GM18858 (cell line): ENCODE results near the gene MST1R.
"Not testable (repeated sequence)": the region's sequence is repeated elsewhere in the genome, so short reads cannot be mapped to it uniquely, and the experiment has no call there.

Experiments
- ATAC-seq: cut with Tn5 transposase; IDR thresholded peaks from one replicate; pipeline ENCODE4 v1.9.1; 2021; ENCODE audit not compliant: unreplicated experiment

The MST1R gene

DNA sequence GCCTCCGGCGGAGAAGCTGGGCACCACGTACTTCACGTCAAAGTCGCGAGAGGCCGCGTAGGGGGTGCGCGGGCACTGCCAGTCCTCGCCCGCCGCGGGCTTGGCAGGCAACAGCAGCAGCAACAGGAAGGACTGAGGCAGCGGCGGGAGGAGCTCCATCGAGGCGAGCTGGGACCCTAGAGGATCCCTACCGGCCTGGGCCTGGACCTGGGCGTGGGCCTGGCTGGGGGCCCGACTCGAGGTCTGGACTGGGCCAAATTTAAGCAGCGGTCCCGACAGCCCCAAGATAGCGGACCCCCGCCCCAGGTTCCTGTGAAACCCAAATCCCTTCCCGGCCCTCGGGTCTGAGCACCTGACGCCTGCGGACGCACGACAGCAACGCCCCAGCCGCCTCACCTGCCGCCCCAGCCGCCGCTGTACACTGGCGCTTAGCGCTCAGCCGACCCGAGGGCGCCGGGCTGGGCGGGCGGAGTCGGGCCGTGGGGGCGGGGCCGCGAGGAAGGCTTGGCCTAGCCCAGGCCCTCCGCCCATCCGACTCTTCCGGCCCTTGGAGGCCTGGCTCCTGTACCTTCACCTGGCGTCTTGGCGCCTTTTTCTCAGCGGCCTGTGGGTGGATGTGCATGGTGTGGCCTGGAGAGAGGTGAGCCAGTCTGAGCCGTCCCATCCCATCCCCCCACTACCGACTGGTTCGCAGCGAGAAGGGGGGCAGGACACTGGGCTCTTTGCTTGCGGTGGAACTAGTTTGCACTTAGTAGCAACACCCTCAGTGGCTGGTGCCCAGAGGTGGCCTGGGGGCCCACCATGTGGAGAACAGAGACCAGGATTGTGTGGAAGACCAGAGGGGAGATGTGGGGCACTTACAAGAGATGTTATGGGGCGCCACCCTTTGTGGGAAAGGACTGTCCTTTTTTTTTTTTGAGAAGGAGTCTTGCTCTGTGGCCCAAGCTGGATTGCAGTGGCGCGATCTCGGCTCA, at the start of gene MST1R:
Gene MST1R, minus strand, starts transcription at position 423 of the 974 bp plus-strand sequence. Its CDS starts 264 bp downstream, at position 159.
- ATAC-seq: peak; percentile 77

DNA sequence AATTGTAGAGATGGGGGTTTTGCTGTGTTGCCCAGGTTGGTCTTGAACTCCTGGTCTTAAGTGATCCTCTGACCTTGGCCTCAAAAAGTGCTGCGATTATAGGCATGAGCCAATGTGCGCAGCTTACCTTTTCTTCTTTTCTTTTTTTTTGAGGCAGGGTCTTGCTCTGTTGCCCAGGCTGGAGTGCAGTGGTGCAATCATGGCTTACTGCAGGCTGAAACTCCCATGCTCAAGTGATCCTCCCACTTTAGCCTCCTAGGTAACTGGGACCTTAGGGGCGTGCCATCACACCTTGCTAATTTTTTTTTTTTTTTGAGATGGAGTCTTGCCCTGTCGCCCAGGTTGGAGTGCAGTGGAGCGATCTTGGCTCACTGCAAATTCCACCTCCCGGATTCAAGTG, 49.3 kb upstream of the MST1R start:
- no peak for ATAC-seq

DNA sequence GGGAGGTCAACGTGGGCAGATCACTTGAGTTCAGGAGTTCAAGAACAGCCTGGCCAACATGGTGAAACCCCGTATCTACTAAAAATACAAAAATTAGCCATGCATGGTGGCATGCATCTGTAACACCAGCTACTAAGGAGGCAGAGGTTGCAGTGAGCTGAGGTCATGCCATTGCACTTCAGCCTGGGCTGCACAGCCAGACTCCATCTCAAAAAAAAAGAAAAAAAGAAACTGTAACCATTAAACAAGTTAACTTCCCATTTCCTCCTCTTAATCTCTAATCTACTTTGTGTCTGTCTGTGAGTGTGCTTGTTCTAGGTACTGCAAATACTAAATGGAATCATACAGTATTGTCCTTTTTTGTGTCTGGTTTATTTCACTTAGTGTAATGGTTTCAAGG, 39.0 kb upstream of the MST1R start:
- no peak for ATAC-seq

DNA sequence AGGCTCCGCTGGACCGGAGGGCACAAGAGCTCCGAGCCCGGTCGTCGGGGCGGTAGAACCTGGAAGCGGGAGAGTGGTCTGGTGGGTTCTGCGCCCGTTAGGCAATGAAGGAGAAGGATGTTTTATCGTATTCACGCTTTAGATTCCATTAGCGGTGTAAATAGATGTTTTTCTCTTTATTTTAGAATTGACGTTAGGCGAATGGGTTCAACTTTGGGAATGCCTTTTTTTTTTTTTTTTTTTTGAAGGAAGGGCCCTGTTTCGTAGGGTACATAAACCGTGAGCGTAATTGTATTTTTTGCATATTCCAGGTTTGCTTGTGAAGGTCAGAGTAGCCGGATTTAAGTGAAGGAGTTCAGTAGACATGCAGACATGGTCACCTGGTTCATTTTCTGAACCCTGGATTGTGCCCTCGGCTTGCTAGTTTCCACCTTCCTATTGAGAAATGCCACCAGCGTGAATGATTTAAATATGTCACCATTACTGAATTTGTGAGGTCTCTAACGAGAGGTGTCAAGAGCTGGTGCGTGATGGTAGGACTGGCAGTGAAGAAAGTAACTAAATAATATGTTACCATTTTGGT, 37.1 kb upstream of the MST1R start:
- ATAC-seq: no peak

DNA sequence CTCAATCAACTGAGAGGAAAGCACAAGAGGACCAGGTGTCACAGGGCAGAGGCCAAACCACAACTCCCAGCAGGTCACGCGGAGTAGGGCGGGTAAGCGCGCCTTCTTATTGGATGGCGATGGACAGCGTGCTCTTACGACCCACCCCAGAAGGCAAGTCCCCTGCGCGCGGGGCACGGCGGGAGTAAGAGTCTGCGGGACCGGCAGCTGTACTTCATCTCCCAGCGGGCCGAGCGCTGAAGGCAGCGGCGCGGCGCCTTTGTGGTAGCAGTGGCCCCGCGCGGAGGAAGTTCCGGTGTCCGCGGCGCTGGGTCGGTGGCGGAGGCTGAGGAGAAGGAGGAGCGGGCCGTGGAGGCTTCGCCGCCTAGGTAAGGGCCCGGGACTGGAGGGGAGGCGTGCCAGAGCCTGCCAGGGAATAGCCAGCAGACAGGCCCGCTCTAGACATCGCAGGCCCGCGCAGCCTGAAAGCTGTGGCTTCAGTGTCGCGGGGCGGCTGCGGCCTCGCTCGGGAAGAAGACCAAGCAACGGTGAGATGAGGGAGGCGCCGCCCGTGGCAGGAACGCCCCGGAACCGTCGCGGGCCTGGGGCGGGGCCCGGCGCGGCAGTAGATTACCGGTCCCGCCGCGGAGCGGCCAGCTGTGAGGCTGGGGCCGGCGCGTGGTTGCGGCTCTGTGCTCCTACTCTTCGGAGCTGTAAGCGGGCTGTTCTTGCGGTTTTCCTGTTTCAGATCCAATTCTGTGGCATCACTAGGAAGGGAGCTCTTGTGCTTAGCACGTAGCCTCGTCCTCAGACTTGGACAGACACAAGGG, 36.4 kb upstream of the MST1R start, which contains the start of gene RBM6:
Gene RBM6, plus strand, starts transcription at position 293 of the 809 bp plus-strand sequence. CDS start 22,492 bp downstream, outside the sequence.
- peak; percentile 71 for ATAC-seq

DNA sequence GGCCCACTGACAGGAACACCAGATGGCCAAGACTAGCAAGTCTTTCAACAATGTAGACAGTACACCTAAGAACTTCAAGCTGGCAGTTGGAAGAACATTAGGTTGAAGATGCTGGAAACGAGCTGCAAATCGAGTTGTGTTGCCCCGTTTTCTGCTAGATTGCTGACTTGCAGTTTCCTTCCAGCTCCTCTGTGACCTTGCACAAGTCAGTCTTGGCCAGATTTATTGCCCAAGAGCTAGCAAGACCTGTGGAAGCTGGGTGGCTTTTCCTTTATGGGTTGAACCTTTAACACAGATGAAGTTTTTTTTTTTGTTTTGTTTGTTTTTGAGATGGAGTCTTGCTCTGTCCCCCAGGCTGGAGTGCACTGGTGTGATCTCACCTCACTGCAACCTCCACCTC, 33.4 kb upstream of the MST1R start:
- no peak for ATAC-seq

DNA sequence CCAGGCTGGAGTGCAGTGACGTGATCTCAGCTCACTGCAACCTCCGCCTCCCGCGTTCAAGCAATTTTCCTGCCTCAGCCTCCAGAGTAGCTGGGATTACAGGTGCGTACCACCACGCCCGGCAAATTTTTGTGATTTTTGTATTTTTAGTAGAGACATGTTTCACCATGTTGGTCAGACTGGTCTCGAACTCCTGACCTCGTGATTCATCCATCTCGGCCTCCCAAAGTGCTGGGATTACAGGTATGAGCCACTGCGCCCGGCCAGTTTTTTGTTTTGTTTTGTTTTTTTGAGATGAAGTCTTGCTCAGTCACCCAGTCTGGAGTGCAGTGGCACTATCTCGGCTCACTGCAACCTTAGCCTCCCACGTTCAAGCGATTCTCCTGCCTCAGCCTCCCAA, 28.6 kb upstream of the MST1R start:
- not testable (repeated sequence) for ATAC-seq

DNA sequence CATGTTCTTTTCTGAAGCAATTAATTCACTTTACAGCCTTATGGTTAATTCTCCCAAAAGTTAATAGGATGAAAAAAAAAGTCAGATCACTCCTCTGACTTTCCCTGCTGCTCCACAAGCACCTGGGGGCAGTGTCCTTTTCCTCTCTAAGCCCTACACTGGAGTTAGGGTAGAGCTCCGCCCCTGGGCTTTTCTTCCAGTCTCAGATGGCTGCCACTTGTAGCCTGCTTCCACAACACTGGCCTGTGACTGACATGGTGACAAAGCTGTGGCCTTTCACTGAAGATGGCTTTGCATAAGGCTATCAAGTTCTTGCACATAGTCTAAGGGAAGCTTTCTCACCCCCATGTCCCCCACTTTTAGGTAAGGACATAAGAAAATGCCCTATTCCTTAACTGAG, 27.2 kb upstream of the MST1R start:
- no peak for ATAC-seq

DNA sequence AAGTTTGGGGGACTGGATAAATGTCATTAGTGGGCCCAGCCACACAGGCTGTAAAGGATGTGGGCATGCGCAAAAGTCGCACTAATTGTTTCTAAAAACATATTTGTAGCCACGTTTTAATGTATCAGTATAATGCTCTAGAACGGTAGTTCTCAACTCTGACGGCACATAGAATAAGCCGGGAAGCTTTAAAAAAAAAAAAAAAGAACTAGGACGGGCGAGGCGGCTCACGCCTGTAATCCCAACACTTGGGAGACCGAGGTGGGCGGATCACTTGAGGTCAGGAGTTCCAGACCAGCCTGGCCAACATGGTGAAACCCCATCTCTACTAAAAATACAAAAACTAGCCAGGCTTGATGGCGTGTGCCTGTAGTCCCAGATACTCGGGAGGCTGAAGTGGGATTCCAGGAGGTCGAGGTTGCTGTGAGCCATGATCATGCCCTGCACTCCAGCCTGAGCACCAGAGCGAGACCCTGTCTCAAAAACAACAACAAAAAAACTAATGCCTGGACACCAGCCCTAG, 26.6 kb upstream of the MST1R start:
- ATAC-seq: no peak

DNA sequence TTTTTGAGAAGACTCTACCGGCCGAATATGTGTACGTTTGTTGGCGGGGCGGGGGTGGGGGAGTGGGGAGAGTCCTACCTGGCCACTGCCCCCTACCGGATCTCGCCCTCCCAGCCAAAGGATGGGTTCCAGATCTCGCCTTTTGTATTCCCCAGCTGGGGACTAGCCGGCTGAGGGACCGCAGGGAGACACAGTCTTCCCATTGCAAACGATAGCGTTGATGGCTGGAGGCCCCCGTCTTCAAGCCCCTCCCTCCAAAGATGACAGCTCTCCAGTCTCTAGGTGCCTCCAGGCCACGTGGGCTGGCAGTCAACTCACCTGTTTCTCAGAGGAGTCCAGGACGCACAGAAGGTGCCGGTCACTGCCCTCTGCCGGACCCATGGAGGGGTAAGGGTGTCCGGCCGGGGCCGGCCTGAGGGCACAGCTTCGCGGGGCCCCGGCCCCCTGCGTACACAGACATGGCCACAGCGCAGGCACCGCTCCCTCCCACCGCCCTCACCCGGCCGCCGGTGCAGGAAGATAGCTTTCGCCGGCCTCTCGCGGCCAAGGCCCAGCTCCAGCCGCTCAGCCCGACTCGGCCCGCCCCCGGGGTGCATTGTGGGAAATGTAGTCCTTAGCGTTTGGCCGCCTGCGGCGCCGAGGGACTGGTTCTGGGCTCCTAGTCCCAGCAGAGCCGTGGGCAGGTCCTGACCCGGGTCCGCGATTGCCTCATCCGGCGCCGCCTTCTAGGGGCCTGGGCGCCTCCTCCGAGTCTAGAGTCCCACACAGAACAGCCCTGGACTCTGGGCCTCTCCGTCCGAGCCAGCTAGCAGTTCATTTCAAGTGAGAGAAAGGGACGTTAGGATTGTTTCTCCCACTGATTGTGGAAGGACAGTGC, 25.9 kb upstream of the MST1R start, which contains the start of gene MON1A:
Gene MON1A, minus strand, starts transcription at position 521 of the 877 bp plus-strand sequence. CDS start 16,465 bp downstream, outside the sequence.
- ATAC-seq: peak; percentile 74

DNA sequence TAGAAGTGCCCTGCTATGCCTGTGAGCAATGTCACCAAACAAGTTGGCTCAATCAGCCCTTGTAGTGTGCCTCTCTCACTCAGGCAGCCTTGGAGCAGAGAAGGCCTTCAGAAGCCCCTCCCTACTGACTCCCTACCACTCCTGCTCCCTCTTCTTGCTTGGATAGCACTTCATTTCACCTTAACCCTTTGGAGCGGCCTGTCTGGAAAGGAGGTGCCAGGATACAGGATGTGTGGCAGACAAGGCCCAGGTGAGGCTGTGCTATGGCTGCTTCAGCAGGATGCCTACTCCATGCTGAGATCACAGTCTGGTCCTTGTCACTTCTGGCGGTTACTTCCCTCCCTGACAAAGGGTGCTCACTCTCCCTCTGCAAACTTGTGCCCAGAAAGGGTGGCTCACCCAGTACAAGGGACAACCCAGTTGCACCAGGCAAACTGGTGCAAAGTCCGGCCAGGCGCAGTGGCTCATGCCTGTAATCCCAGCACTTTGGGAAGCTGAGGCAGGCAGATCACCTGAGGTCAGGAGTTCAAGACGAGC, 24.9 kb upstream of the MST1R start:
- ATAC-seq: no peak

DNA sequence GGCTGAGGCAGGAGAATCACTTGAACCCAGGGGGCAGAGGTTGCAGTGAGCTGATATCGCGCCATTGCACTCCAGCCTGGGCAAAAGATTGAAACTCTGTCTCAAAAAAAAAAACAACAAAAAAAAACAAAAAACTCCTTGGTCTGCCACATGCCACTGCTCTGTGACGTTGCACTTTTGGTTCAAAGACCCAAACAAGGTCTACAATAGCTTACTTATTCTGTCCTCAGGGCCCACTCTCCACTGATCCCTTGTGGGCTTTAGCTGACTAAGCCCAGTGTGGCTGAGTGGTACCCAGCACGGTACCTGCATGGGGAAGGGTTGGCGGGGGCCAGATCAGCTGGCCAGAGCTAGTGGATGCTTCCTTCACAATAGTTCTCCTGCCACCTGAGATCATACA, 24.1 kb upstream of the MST1R start:
- no peak for ATAC-seq

DNA sequence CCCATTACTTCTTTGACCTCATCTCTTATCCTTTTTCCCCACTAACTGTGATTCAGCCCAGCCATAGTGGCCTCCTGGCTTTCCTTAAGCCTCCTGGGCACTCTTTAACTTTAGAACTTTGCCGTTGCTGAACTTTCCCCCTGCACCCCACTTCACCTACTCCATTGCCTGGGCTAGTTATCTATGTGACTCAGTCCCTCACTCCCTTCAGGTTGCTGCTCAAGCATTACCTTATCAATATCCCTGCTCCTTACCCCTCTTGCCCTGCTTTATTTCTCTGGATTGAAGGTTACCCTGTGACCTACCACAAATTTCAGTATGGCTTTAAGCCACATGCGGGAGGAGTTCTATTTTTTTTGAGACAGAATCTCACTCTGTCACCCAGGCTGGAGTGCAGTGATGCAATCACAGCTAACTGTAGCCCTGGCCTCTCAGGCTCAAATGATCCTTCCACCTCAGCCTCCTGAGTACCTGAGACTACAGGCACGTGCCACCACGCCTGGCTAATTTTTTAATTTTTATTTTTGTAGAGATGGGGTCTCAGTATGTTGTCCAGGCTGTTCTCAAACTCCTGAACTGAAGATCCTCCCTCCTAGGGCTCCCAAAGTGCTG, 22.6 kb upstream of the MST1R start:
- ATAC-seq: no peak

DNA sequence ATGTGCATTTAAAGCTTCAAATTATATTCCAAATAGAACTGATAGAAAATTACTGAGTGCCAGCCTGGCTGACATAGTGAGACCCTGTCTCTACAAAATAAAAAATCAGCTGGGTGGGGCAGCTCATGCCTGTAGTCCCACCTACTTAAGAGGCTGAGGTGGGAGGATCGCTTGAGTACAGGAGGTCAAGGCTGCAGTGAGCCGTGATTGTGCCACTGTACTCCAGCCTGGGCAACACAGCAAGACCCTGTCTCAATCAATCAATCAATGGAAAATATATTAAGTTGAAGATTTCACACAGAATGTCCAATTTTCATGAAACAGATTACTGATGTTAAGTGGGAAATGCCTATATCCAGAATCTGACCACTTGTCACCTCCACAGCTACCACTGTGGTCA, 21.8 kb upstream of the MST1R start:
- ATAC-seq: no peak

DNA sequence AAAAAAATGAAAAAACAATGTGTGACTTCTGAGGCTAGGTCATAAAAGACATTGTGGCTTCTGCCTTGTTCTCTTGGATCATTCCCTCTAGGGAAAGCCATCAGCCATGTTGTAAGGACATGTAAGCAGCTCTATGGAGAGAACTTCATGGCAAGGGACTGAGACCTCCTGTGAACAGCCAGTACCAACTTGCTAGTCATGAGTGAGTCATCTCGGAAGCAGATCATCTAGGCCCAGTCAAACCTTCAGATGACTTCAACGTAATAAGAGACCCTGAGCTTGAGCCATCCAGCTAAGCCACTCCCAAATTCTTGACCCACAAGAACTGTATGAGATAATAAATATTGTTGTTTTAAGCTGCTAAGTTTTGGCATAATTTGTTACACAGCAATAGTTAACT, 21.0 kb upstream of the MST1R start:
- ATAC-seq: no peak

DNA sequence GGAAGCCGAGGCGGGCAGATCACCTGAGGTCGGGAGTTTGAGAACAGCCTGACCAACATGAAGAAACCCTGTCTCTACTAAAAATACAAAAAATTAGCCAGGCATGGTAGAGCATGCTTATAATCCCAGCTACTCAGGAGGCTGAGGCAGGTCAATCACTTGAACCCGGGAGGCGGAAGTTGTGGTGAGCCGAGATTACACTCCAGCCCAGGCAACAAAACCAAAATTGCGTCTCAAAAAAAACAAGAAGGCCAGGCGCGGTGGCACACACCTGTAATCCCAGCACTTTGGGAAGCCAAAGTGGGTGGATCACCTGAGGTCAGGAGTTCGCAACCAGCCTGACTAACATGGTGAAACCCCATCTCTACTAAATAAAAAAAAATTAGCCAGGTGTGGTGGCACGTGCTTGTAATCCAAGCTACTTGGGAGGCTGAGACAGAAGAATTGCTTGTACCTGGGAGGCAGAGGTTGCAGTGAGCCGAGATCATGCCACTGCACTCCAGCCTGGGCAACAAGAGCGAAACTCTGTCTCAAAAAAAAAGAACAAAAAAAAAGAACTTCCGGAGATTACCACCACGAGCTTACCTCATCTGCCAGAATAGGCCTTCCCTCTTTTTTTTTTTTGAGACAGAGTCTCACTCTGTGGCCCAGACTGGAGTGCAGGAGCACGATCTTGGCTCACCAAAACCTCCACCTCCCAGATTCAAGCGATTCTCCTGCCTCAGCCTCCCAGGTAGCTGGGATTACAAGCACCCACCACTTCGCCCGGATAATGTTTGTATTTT, 14.3 kb upstream of the MST1R start:
- ATAC-seq: not testable (repeated sequence)

DNA sequence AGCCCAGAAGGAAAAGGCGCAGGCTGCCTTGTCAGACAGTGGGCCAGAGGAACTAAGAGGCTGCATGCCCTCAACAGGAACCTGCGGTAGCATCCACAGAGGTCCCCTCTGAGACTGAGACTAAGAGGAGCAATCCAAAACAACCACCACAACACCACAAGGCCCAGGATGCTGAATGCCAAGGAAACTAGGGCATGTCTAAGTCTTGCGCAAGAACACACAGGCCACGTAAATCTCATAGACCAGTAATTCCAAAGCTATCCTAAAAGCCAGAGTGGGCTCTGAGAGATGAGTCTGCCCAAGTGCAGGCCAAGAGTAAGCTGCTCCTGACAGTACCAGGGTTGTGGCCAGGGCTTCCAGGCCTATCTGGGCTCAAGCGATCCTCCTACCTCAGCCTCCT, 13.0 kb upstream of the MST1R start:
- ATAC-seq: no peak

DNA sequence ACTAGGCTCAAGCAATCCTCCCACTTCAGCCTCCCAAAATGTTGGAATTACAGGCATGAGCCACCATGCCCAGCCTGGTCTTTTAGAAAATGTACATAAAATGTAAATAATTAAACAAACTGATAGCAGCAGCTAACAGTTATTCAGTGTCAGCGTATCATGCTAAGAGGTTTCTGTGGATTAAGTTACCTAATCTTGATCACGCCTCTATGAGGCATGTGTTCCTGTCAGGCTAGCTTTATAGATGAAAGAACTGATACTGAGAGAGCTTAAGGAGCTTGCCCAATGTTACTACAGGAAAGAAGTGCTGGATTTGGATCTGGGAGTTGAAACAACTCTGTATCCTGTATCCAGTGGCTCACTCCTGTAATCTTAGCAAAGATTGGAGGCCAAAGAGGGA, 11.2 kb upstream of the MST1R start:
- no peak for ATAC-seq

DNA sequence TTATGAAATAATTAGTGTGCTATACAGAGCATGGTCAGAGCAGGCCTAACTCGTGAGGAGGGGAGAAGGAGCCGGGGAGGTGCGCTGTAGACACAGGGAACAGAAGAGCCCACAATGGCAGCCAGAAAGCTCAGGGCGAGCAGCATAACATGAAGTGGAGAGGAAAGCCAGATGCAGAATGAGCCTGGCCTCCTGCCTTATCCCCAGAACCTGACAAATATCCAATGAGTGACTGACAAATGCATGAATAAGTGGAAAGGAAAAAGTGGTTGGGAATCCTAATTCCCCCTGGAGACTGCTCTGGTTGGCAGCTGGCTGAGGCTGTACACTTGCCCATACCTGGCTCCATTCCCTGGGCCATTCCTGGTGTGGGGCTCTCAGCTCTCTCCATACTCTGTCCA, 9.2 kb upstream of the MST1R start:
- no peak for ATAC-seq
